Parathyroid adenoma (tissue), 2 donors: ENCODE measurements around the gene KLF15.

Experiments
- H2AFZ ChIP-seq: fragments of 300-600 bp; sonication (generic); one replicate; pipeline ENCODE4 v1.7.0; 2017; ENCODE audit warnings: antibody characterized with exemption, mild to moderate bottlenecking
- H3K27ac ChIP-seq: fragments of 300-600 bp; sonication (generic); one replicate; pipeline ENCODE4 v1.7.0; 2017
- H3K27me3 ChIP-seq: fragments of 300-600 bp; sonication (generic); one replicate; pipeline ENCODE4 v1.7.0; 2017; ENCODE audit warnings: low read length; ENCODE audit not compliant: control insufficient read depth, insufficient read depth
- H3K36me3 ChIP-seq: fragments of 300-600 bp; sonication (generic); one replicate; pipeline ENCODE4 v1.7.0; 2017; ENCODE audit warnings: low read length; ENCODE audit not compliant: control insufficient read depth, insufficient read depth
- H3K4me1 ChIP-seq: fragments of 300-600 bp; sonication (generic); one replicate; pipeline ENCODE4 v1.7.0; 2017; ENCODE audit warnings: control low read depth
- H3K4me2 ChIP-seq: fragments of 300-600 bp; sonication (generic); one replicate; pipeline ENCODE4 v1.7.0; 2017; ENCODE audit warnings: low read length
- H3K4me3 ChIP-seq: fragments of 300-600 bp; sonication (generic); one replicate; pipeline ENCODE4 v1.7.0; 2017; ENCODE audit warnings: low read depth, low read length
- H3K79me2 ChIP-seq: fragments of 300-600 bp; sonication (generic); one replicate; pipeline ENCODE4 v1.7.0; 2017; ENCODE audit warnings: control low read depth
- H3K9ac ChIP-seq: fragments of 300-600 bp; sonication (generic); one replicate; pipeline ENCODE4 v1.7.0; 2017; ENCODE audit warnings: mild to moderate bottlenecking
- H3K9me3 ChIP-seq: fragments of 300-600 bp; sonication (generic); one replicate; pipeline ENCODE4 v1.7.0; 2017; ENCODE audit warnings: low read length; ENCODE audit not compliant: control insufficient read depth
- CTCF ChIP-seq: fragments of 300-600 bp; sonication (generic); IDR thresholded peaks from one replicate; pipeline ENCODE4 v1.7.0; 2017; ENCODE audit warnings: antibody characterized with exemption, mild to moderate bottlenecking
- donor health status: primary hyperparathyroidism.

Gene KLF15

GRCh38 chr3:126340943-126341754, 16.1 kb downstream of the KLF15 start:
- Histone ChIP-seq H3K79me2 (no peaks in the 10 kb centered on the region), H3K27ac (no peak overlapping the region), H3K9me3 (no peaks in the 10 kb centered on the region), H3K4me2 (no peak overlapping the region), H2AFZ (no peak overlapping the region), H3K4me1 (no peaks in the 10 kb centered on the region), H3K9ac (no peak overlapping the region), H3K36me3 (no peaks in the 10 kb centered on the region), H3K4me3 (no peak overlapping the region), H3K27me3 (no peaks in the 10 kb centered on the region)
- TF ChIP-seq CTCF, result no peak

GRCh38 chr3:126340596-126340942, 16.6 kb downstream of the KLF15 start:
- no peak overlapping the region for H2AFZ ChIP-seq
- TF ChIP-seq CTCF, result no peak
- H3K27ac ChIP-seq, result no peak overlapping the region
- no peaks in the 10 kb centered on the region for H3K36me3 ChIP-seq
- no peak overlapping the region for H3K9ac ChIP-seq
- no peaks in the 10 kb centered on the region for H3K27me3 ChIP-seq
- no peak overlapping the region for H3K4me3 ChIP-seq
- H3K4me2 ChIP-seq, result no peak overlapping the region
- H3K4me1 ChIP-seq, result no peaks in the 10 kb centered on the region
- H3K9me3 ChIP-seq, result no peaks in the 10 kb centered on the region
- no peaks in the 10 kb centered on the region for H3K79me2 ChIP-seq

- Histone ChIP-seq H3K4me2 (no peak overlapping the region), H3K9ac (no peak overlapping the region), H3K79me2 (no peaks in the 10 kb centered on the region), H3K4me1 (no peaks in the 10 kb centered on the region), H3K9me3 (no peaks in the 10 kb centered on the region), H2AFZ (no peak overlapping the region), H3K36me3 (no peaks in the 10 kb centered on the region), H3K4me3 (no peak overlapping the region), H3K27me3 (no peaks in the 10 kb centered on the region), H3K27ac (no peak overlapping the region)
- no peak for TF ChIP-seq CTCF
These were observed 17.1 kb downstream of the KLF15 start for GRCh38 chr3:126340081-126340511.

GRCh38 chr3:126339466-126339865, 17.7 kb downstream of the KLF15 start:
- Histone ChIP-seq H3K27me3 (no peaks in the 10 kb centered on the region), H3K36me3 (no peaks in the 10 kb centered on the region), H3K9me3 (no peaks in the 10 kb centered on the region), H3K4me2 (no peak overlapping the region), H3K4me3 (no peak overlapping the region), H3K9ac (no peak overlapping the region), H3K79me2 (no peaks in the 10 kb centered on the region), H3K4me1 (no peaks in the 10 kb centered on the region), H2AFZ (no peak overlapping the region), H3K27ac (no peak overlapping the region)
- TF ChIP-seq CTCF, result no peak

- Histone ChIP-seq H3K36me3 (no peaks in the 10 kb centered on the region), H3K4me1 (no peaks in the 10 kb centered on the region), H3K27me3 (no peaks in the 10 kb centered on the region), H3K27ac (no peak overlapping the region), H3K4me2 (no peak overlapping the region), H3K9ac (no peak overlapping the region), H3K4me3 (no peak overlapping the region), H3K9me3 (no peaks in the 10 kb centered on the region), H3K79me2 (no peaks in the 10 kb centered on the region), H2AFZ (no peak overlapping the region)
- no peak for TF ChIP-seq CTCF
These were observed 18.4 kb downstream of the KLF15 start for GRCh38 chr3:126338790-126339288.
